ENCODE data around the gene FBL.
"Not testable (repeated sequence)": the region's sequence is repeated elsewhere in the genome, so short reads cannot be mapped to it uniquely, and the experiment has no call there.

DNA sequence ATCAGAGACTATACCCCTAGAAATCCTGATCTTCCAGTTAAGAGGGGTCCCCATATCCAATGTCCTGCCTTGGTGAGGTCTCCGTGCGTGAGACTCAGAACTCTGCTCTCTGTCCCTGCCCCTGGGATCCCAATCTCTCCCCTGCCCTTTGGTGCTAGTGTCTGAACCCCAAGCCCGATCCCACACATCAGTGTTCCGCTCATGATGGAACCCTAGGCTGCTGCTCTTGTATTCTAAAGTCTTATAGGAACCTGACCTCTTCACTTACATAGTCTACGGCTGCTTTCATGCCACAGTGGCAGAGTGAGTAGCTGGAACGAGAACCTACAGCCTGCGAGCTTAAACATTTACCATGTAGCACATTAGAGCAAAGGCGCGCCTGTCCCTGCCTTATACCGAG lies 36.5 kb upstream of the FBL start:
- TF ChIP-seq, protein P1, sequence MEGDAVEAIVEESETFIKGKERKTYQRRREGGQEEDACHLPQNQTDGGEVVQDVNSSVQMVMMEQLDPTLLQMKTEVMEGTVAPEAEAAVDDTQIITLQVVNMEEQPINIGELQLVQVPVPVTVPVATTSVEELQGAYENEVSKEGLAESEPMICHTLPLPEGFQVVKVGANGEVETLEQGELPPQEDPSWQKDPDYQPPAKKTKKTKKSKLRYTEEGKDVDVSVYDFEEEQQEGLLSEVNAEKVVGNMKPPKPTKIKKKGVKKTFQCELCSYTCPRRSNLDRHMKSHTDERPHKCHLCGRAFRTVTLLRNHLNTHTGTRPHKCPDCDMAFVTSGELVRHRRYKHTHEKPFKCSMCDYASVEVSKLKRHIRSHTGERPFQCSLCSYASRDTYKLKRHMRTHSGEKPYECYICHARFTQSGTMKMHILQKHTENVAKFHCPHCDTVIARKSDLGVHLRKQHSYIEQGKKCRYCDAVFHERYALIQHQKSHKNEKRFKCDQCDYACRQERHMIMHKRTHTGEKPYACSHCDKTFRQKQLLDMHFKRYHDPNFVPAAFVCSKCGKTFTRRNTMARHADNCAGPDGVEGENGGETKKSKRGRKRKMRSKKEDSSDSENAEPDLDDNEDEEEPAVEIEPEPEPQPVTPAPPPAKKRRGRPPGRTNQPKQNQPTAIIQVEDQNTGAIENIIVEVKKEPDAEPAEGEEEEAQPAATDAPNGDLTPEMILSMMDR (IDR thresholded peaks at IDR 0.05 in 8 of 11, conservative IDR thresholded peaks at IDR 0.05 in 3 of 11), result not testable (repeated sequence)
- TF ChIP-seq POLR2AphosphoS5, POLR2A (IDR thresholded peaks at IDR 0.05): not testable (repeated sequence)
